ENCODE measurements around the gene TRAIP. TPM values are rescaled to one million over a fixed set of nuclear protein-coding genes. Genes with fewer than 3 reads are reported as not detected.
A peak's percentile ranks its signal among the peaks of the same experiment; 100 is the strongest.

TRAIP gene
- total RNA-seq, 4 donors from 2014 or later = 1.1 to 4.8 (median 2.9) TPM

DNA sequence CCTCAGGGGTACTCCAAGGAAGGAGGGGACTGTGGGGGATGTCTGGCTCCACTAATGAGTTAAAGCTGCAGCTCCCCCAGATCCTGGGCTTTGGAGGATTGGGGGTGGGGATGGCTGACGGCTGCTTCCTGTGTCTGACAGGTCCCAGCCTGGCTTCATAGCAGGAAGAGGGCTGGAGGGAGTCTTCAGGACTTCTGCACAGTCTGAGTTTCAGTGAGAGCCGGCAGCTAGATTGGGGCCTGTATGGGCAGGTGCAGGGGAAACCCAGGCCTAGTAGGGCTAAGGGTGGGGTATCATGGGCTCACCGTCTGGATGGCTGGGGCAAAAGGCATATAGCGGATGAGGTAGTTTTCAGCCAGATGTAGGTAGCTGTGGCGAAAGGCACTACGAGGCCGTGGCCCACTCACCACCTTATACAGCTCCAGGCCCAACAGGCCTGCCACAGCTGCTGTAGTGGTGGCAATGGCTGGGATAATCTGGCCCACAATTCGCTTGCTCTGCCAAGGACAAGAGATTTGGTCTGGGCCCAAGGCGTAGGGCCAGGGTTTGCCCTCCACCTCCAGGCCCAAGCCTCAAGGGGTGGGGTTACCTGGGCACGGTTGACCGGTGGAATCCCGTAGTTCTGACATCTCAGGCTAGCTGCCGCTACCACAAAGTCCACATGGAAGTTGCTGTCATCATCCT lies 48.8 kb downstream of the TRAIP start:
- intact Hi-C loops (cut with DNase I; ENCODE audit: low total_unique reads) = no loop called here
- H3K4me3 ChIP-seq (ENCODE audit: low read depth, poor library complexity, severe bottlenecking) = no peak overlapping the region
- 35 to 60% methylated on average over 7 to 13 of the region's 13 CpGs for WGBS, 2 donors
- no peak for DNase-seq (ENCODE audit: low spot score in 2 of 2)
- TF ChIP-seq, protein P1, sequence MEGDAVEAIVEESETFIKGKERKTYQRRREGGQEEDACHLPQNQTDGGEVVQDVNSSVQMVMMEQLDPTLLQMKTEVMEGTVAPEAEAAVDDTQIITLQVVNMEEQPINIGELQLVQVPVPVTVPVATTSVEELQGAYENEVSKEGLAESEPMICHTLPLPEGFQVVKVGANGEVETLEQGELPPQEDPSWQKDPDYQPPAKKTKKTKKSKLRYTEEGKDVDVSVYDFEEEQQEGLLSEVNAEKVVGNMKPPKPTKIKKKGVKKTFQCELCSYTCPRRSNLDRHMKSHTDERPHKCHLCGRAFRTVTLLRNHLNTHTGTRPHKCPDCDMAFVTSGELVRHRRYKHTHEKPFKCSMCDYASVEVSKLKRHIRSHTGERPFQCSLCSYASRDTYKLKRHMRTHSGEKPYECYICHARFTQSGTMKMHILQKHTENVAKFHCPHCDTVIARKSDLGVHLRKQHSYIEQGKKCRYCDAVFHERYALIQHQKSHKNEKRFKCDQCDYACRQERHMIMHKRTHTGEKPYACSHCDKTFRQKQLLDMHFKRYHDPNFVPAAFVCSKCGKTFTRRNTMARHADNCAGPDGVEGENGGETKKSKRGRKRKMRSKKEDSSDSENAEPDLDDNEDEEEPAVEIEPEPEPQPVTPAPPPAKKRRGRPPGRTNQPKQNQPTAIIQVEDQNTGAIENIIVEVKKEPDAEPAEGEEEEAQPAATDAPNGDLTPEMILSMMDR (IDR thresholded peaks at IDR 0.05) = no peak
- no peak for TF ChIP-seq POLR2A (IDR thresholded peaks at IDR 0.05)

DNA sequence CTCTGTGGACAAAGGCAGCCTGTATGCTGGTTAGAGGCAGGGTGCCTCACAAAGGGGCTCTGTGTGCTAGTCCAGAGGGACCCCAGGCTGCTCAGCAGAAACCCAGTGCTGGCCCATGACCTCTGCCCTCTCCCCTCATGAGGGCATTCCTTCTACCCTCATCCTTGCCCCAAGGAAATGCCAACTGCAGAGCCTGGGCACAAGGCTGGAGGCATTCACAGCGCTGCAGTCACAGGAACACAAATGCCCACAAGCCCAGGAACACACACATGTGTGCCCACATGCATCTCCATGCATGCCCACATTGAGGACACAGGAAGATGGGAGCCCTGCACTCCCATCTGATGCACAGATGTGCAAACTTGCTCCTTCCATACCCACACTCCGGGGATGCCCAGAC lies 49.5 kb downstream of the TRAIP start:
- WGBS, 2 donors = 40 to 61% methylated on average over 2 of the region's 2 CpGs
- TF ChIP-seq POLR2A (IDR thresholded peaks at IDR 0.05) = no peak
- TF ChIP-seq, protein P1 (IDR thresholded peaks at IDR 0.05) = no peak
- intact Hi-C loops (cut with DNase I; ENCODE audit: low total_unique reads) = no loop called here
- no peak overlapping the region for H3K4me3 ChIP-seq (ENCODE audit: low read depth, poor library complexity, severe bottlenecking)
- DNase-seq (ENCODE audit: low spot score in 2 of 2) = no peak

DNA sequence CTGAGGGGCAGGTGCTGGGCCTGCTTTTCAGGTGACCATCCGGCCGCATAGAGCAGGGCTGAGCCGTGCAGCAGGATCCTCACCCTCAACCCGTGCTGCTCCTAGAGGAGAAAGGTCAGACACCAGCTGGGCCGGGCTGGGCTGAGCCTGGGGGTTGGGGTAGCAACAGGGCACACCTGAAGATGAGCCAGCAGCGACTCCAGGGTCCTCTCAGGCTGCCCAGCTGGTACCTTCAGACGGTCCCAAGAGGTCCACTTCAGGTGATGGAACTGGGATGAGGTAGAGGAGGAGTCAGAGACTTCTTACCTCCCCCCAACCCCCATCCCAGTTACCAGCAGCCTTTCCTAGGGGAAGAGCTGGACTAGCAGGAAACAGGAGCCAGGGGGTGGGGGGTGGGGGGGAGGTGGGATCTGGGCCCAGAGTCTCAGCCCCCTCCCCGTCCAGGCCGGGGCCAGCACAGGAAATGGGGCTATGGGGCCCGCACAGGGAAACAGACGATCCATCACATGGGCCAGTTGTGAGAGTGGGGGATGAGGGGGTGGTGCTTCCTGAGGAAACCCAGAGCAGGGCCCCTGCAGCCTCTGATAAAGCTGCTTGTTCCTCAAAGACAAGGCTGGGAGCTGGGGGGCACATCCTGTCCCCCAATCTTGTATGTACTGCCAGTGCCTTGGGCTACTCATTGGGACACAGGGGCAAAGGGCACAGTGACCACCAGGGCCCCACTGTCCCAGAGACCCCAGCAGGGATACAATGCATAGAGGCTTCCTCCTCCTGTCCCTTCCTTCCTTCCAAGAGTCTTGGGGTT lies 50.3 kb downstream of the TRAIP start:
- intact Hi-C loops (cut with DNase I; ENCODE audit: low total_unique reads) = no loop called here
- WGBS, 2 donors = 30 to 49% methylated on average over 5 to 11 of the region's 11 CpGs
- no peak overlapping the region for H3K4me3 ChIP-seq (ENCODE audit: low read depth, poor library complexity, severe bottlenecking)
- TF ChIP-seq, protein P1 (IDR thresholded peaks at IDR 0.05) = no peak
- no peak for TF ChIP-seq POLR2A (IDR thresholded peaks at IDR 0.05)
- peak in 1 of 2 donors; percentile 35 for DNase-seq (ENCODE audit: low spot score in 2 of 2)

DNA sequence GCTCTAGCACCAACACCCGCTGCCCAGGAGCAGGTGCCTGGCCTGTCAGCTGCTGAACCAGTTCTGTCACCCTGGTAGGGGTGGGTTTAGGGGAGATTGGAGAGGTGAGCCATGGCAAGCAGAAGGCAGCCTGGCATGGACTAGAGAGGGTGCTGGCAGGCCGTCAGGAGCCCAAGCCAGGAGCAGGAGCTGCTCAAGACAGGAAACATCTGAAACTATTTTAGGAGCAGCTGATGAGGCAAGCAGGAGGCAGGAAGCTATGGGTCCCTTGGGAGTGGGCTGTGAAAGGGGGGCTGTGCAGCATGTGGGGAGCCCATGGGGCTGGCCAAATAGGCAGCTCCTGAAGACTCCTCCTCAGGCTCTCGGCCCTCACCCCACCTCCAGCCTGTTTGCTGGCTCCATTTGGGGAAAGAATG lies 51.0 kb downstream of the TRAIP start:
- intact Hi-C loops (cut with DNase I; ENCODE audit: low total_unique reads) = no loop called here
- peak; percentile 81 to 96 for DNase-seq (ENCODE audit: low spot score in 2 of 2)
- 0 to 7% methylated on average over 2 to 3 of the region's 3 CpGs for WGBS, 2 donors
- H3K4me3 ChIP-seq (ENCODE audit: low read depth, poor library complexity, severe bottlenecking) = no peak overlapping the region
- TF ChIP-seq, protein P1 (IDR thresholded peaks at IDR 0.05) = no peak
- no peak for TF ChIP-seq POLR2A (IDR thresholded peaks at IDR 0.05)

DNA sequence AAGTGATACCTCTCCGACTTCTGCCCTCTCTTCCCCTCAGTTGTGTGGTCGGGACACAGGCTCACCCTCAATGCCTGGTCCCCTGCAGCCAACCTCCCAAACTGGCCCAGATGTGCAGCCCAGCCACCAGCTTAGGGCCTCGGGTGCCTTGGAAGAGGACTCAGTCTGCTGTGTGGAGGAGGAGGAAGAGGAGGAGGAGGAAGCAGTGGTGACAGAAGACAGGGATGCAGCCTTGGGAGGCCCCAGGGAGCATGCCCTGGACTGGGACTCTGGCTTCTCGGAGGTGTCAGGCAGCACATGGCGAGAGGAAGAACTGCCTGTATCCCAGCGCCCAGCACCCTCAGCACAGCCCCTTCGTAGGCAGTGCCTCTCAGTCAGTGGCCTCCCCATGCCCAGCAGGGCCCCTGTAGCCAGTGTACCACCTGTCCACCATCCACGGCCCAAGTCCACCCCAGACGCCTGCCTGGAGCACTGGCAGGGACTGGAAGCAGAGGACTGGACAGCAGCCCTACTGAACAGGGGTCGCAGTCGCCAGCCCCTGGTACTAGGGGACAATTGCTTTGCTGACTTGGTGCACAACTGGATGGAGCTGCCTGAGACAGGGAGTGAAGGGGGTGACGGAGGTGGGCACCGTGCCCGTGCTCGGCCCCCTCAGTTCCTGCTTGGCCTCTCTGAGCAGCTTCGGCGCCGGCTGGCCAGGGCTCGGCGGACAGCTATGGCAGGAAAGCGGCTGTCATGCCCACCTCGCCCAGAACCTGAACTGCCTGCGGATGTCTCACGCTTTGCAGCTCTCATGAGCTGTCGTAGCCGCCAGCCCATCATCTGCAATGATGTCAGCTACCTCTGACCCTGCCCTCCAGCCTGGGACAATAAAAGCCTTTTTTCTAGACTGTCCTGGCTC lies 52.0 kb downstream of the TRAIP start:
- intact Hi-C loops (cut with DNase I; ENCODE audit: low total_unique reads) = loop anchor here (5.0 kb wide), 1 partner anchor 33 kb away; no protein-coding TSS in a partner anchor
- DNase-seq (ENCODE audit: low spot score in 2 of 2) = no peak

More for the DNA sequence above, 52.0 kb downstream of the TRAIP start:
- whole genome bisulfite sequencing, 2 donors = 25 to 46% methylated on average over 16 to 26 of the region's 26 CpGs
- TF ChIP-seq, protein P1 (IDR thresholded peaks at IDR 0.05) = no peak
- TF ChIP-seq POLR2A (IDR thresholded peaks at IDR 0.05) = no peak
- H3K4me3 ChIP-seq (ENCODE audit: low read depth, poor library complexity, severe bottlenecking) = no peak overlapping the region
